T-helper 2 cell treated with Interferon-gamma antibody and Interleukin-4, amounts not matched to agents 5 μg/mL and 100 μg/mL, for 36 hours (primary cell): ENCODE results near the gene SLTM.
"Not testable (repeated sequence)": the region's sequence is repeated elsewhere in the genome, so short reads cannot be mapped to it uniquely, and the experiment has no call there.

Source experiments
- DNase-seq: peaks from one replicate; pipeline ENCODE4 v3.0.0; 2021; ENCODE audit warnings: low spot score
- H3K27ac Mint-ChIP-seq: one replicate; pipeline ENCODE4 v1.8.0; 2021; ENCODE audit warnings: mild to moderate bottlenecking, mixed read lengths
- H3K27me3 Mint-ChIP-seq: one replicate; pipeline ENCODE4 v1.8.0; 2021; ENCODE audit warnings: low read depth, mixed read lengths
- H3K36me3 Mint-ChIP-seq: one replicate; pipeline ENCODE4 v1.8.0; 2021; ENCODE audit warnings: low read depth, mixed read lengths
- H3K4me1 Mint-ChIP-seq: one replicate; pipeline ENCODE4 v1.8.0; 2021; ENCODE audit warnings: low read depth, mixed read lengths
- H3K4me3 Mint-ChIP-seq: one replicate; pipeline ENCODE4 v1.8.0; 2022; ENCODE audit warnings: mild to moderate bottlenecking, moderate library complexity, mixed read lengths
- H3K9me3 Mint-ChIP-seq: one replicate; pipeline ENCODE4 v1.8.0; 2021; ENCODE audit warnings: mixed read lengths

The SLTM gene

DNA sequence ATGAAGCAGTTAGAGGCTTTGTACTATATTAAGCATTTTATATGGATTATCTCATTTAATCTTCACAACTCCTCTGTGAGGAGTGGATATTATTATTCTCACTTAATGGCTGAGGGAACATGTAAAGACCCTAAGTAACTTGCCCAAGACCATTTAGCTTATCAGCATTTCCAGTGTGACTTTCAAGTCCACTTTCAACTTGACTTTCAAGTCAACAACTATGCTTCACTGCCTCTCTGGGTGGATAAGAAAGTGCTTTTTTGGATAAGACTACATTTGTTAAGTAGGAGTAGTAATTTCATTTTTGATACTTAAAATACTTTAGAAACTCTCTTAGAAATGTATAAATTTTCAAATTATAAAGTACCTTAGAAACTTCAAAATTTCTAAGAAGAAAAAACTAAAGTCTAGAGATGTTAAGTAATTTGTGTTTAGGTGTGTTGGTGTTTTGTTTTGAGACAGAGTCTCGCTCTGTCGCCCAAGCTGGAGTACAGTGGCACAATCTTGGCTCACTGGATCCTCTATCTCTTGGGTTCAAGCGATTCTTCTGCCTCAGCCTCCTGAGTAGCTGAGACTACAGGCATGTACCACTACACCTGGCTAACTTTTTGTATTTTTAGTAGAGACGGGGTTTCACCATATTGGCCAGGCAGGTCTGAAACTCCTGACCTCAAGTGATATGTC lies 90.6 kb downstream of the SLTM start:
- no peaks in the 10 kb centered on the region for H3K9me3 Mint-ChIP-seq
- no peaks in the 10 kb centered on the region for H3K27me3 Mint-ChIP-seq
- H3K4me1 Mint-ChIP-seq = no peaks in the 10 kb centered on the region
- no peak overlapping the region for H3K27ac Mint-ChIP-seq
- peaks cover 13% of the 10 kb centered on the region for H3K36me3 Mint-ChIP-seq
- no peak overlapping the region for H3K4me3 Mint-ChIP-seq
- no peak for DNase-seq

DNA sequence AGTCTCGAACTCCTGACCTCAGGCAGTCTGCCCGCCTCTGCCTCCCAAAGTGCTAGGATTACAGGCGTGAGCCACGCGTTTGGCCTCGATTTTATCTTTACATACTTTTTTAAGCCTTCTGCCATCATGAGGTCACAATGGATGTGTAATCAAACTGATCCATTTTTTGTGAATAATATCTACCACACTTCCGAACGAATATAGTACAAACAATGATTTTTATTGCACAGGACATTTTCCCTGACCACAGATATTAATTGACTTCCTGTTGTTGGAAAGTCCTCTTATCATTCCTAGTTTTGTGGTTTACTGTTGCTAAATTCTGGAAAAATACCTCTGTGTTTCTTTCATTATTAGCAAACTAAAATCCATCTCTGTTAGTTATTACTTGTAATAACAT lies 93.4 kb downstream of the SLTM start:
- Mint-ChIP-seq H3K27me3 (no peaks in the 10 kb centered on the region), H3K36me3 (no peaks in the 10 kb centered on the region), H3K4me3 (no peak overlapping the region), H3K27ac (no peak overlapping the region), H3K9me3 (no peaks in the 10 kb centered on the region), H3K4me1 (no peaks in the 10 kb centered on the region)
- no peak for DNase-seq

DNA sequence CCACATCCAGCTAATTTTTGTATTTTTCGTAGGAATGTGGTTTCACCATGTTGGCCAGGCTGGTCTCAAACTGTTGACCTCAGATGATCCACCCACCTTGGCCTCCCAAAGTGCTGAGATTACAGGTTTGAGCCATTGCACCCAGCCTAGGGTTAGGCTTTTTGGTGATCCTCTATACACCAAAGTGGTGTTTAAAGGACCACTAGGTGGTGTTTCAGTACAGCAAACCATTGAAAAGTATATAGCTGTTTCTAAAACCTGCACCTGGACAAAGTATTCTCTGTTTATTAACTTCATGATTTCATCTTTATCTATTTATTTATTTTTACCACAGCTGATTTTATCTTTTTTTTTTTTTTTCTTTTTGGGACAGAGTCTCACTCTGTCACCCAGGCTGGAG lies 94.0 kb downstream of the SLTM start:
- Mint-ChIP-seq H3K27ac (no peak overlapping the region), H3K9me3 (no peaks in the 10 kb centered on the region), H3K27me3 (no peaks in the 10 kb centered on the region), H3K4me1 (no peaks in the 10 kb centered on the region), H3K4me3 (no peak overlapping the region), H3K36me3 (no peaks in the 10 kb centered on the region)
- no peak for DNase-seq

DNA sequence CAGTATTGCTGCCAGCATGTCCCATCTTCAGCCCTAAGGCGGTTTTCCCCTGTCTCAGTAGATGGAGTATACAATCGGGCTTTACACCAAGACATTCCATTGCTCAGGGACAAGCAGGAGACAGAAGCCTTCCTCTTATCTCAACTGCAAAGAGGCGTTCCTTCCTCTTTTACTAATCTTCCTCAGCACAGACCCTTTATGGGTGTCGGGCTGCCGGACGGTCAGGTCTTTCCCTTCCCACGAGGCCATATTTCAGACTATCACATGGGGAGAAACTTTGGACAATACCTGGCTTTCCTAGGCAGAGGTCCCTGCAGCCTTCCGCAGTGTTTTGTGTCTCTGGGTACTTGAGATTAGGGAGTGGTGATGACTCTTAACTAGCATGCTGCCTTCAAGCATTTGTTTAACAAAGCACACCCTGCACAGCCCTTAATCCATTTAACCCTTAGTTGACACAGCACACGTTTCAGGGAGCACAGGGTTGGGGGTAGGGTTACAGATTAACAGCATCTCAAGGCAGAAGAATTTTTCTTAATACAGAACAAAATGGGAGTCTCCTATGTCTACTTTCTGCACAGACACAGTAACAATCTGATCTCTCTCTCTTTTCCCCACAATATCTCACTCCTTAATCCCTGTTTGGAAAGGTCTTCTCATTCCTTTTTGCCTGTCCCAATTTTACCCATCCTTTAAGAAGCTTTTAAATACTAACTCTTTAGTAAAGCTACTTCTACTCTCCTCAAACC lies 99.6 kb downstream of the SLTM start:
- DNase-seq, H3K27ac Mint-ChIP-seq, H3K4me3 Mint-ChIP-seq, H3K9me3 Mint-ChIP-seq, H3K27me3 Mint-ChIP-seq, H3K4me1 Mint-ChIP-seq, H3K36me3 Mint-ChIP-seq: not testable (repeated sequence)

DNA sequence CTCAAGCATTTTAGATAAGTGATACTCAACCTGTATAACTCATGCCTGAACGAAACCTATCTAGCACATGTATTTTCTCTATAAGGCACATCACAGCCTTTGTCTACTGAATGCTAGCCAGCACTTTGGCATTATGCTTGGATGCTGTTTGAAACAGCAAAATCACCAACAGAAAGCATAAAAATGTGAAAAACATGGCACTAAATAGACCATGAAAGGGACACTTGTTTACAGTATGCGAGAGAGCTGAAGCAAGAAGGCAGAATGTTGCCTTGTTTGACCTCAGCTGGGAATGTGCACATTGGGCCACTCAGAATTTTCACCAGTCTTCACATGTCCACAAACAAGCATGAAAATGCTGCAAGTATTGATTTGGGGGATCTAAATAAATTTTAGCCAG lies 102.9 kb downstream of the SLTM start:
- no peak overlapping the region for H3K4me3 Mint-ChIP-seq
- H3K27me3 Mint-ChIP-seq = no peaks in the 10 kb centered on the region
- H3K4me1 Mint-ChIP-seq = peaks cover 2% of the 10 kb centered on the region
- no peak for DNase-seq
- no peak overlapping the region for H3K27ac Mint-ChIP-seq
- peaks cover 21% of the 10 kb centered on the region for H3K36me3 Mint-ChIP-seq
- no peaks in the 10 kb centered on the region for H3K9me3 Mint-ChIP-seq
